ENCODE results near the gene PCF11. TPM values are rescaled to one million over a fixed set of nuclear protein-coding genes. Genes with fewer than 3 reads are reported as not detected.

PCF11 gene
- total and polyA plus RNA-seq, 2 of the 13 experiments (the other 11 are each of a cell fraction or from before 2014, with no cell fraction given): 40.3 to 47.7 TPM

GRCh38 chr11:83194281-83195142 is 37.6 kb downstream of the PCF11 start (continued):
- TF ChIP-seq, protein P1, sequence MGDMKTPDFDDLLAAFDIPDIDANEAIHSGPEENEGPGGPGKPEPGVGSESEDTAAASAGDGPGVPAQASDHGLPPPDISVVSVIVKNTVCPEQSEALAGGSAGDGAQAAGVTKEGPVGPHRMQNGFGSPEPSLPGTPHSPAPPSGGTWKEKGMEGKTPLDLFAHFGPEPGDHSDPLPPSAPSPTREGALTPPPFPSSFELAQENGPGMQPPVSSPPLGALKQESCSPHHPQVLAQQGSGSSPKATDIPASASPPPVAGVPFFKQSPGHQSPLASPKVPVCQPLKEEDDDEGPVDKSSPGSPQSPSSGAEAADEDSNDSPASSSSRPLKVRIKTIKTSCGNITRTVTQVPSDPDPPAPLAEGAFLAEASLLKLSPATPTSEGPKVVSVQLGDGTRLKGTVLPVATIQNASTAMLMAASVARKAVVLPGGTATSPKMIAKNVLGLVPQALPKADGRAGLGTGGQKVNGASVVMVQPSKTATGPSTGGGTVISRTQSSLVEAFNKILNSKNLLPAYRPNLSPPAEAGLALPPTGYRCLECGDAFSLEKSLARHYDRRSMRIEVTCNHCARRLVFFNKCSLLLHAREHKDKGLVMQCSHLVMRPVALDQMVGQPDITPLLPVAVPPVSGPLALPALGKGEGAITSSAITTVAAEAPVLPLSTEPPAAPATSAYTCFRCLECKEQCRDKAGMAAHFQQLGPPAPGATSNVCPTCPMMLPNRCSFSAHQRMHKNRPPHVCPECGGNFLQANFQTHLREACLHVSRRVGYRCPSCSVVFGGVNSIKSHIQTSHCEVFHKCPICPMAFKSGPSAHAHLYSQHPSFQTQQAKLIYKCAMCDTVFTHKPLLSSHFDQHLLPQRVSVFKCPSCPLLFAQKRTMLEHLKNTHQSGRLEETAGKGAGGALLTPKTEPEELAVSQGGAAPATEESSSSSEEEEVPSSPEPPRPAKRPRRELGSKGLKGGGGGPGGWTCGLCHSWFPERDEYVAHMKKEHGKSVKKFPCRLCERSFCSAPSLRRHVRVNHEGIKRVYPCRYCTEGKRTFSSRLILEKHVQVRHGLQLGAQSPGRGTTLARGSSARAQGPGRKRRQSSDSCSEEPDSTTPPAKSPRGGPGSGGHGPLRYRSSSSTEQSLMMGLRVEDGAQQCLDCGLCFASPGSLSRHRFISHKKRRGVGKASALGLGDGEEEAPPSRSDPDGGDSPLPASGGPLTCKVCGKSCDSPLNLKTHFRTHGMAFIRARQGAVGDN (CRISPR knock-in tag; IDR thresholded peaks at IDR 0.05): peak; percentile 43
- TF ChIP-seq ATF7 (IDR thresholded peaks at IDR 0.05): no peak
- TF ChIP-seq ATF7 (CRISPR knock-in tag; IDR thresholded peaks at IDR 0.05): no peak
- peak; percentile 38; the same call in 1 of the 2 replicates for TF ChIP-seq KMT2B (CRISPR knock-in tag; IDR thresholded peaks at IDR 0.05)

- BruUV-seq (replicated peaks): no TSS peak
- Histone ChIP-seq H3K9me3 (ENCODE audit: low read length) (no peaks in the 10 kb centered on the region), H3K27ac (ENCODE audit: extremely low read length, insufficient read depth, low read length) (no peak overlapping the region), H2AFZ (ENCODE audit: low read length) (peak overlapping the region; percentile 94), H3K4me1 (ENCODE audit: insufficient read depth, low read length) (peaks cover 36% of the 10 kb centered on the region), H3K36me3 (replicated peaks in 1 of 2; ENCODE audit: control insufficient read depth in 1 of 2, insufficient read depth in 2 of 2, low read length in 2 of 2) (peaks cover 0 to 12% of the 10 kb centered on the region in 2 experiments; a peak in 2 of 5 replicates), H3K79me2 (ENCODE audit: insufficient read depth, low read length) (peaks cover 18% of the 10 kb centered on the region), H3K4me3 (replicated peaks in 1 of 3; ENCODE audit: insufficient read depth in 1 of 3, low read depth in 2 of 3, low read length in 3 of 3) (peak overlapping the region; percentile 88 to 98 (median 90)), H3K9ac (ENCODE audit: insufficient read depth, low read depth, low read length) (peak overlapping the region; percentile 91; the same call in 1 of the 2 replicates), H4K20me1 (ENCODE audit: insufficient read depth, low read length) (no peaks in the 10 kb centered on the region), H3K4me2 (ENCODE audit: low read depth, low read length) (peak overlapping the region; percentile 91), H3K27me3 (ENCODE audit: control insufficient read depth in 1 of 2, insufficient read depth in 2 of 2, low read length in 2 of 2) (no peaks in the 10 kb centered on the region; a peak in 1 of 5 replicates)
- POLR2A ChIA-PET: interaction anchor here (0.9 kb wide), 1 partner anchor 91 kb away, joined by 3 read pairs; the partner anchor contains the start of gene CCDC90B
- DNase-seq (ENCODE audit: low spot score) (no peak), ATAC-seq (peak; percentile 12; the same call in 1 of the 3 replicates), FAIRE-seq (no peak)
- intact Hi-C loops (cut with micrococcal nuclease; ENCODE audit: unreplicated experiment) (loop anchor here (2.0 to 10.0 kb wide), 2 partner anchors 60 to 294 kb away; partner anchors contain the start of genes DDIAS and PRCP), in situ Hi-C loops (cut with HindIII; ENCODE audit: extremely low pct_ligation_motif_present, low pct_unique_long_range_greater_than_20kb) (no loop called here)
- TF ChIP-seq ZBTB1 (CRISPR knock-in tag; IDR thresholded peaks at IDR 0.05; ENCODE audit: borderline replicate concordance) (no peak), ARNTL (CRISPR knock-in tag; IDR thresholded peaks at IDR 0.05) (no peak), NAIF1 (CRISPR knock-in tag; IDR thresholded peaks at IDR 0.05; ENCODE audit: borderline replicate concordance) (no peak), ARNT (IDR thresholded peaks at IDR 0.05) (no peak), KDM4B (CRISPR knock-in tag; IDR thresholded peaks at IDR 0.05) (no peak), ZNF772 (CRISPR knock-in tag; IDR thresholded peaks at IDR 0.05) (no peak), KMT2B (CRISPR knock-in tag; IDR thresholded peaks at IDR 0.05) (no peak), ZNF101 (CRISPR knock-in tag; IDR thresholded peaks at IDR 0.05; ENCODE audit: borderline replicate concordance, low read depth) (no peak), U2AF1 (optimal IDR thresholded peaks at IDR 0.05; ENCODE audit: low read depth, low read length) (no peak), ZNF629 (CRISPR knock-in tag; conservative IDR thresholded peaks at IDR 0.05) (no peak), GFI1 (CRISPR knock-in tag; IDR thresholded peaks at IDR 0.05; ENCODE audit: borderline replicate concordance) (no peak), ZNF703 (CRISPR knock-in tag; IDR thresholded peaks at IDR 0.05; ENCODE audit: borderline replicate concordance) (no peak), ZNF18 (CRISPR knock-in tag; IDR thresholded peaks at IDR 0.05; ENCODE audit: insufficient replicate concordance) (no peak), ZNF333 (CRISPR knock-in tag; IDR thresholded peaks at IDR 0.05; ENCODE audit: borderline replicate concordance) (no peak)
- CTCF ChIA-PET (ENCODE audit: low intra/inter-chr PET ratio, low total read pairs): no interaction called here
- 26% methylated on average over 4 of the region's 4 CpGs for WGBS (ENCODE audit: low lambda C conversion rate)
Measured at GRCh38 chr11:83195143-83195466, 38.2 kb downstream of the PCF11 start.
